Measurements from ENCODE around the gene IFRD2.
"Not testable (repeated sequence)": the region's sequence is repeated elsewhere in the genome, so short reads cannot be mapped to it uniquely, and the experiment has no call there.

The IFRD2 gene

DNA sequence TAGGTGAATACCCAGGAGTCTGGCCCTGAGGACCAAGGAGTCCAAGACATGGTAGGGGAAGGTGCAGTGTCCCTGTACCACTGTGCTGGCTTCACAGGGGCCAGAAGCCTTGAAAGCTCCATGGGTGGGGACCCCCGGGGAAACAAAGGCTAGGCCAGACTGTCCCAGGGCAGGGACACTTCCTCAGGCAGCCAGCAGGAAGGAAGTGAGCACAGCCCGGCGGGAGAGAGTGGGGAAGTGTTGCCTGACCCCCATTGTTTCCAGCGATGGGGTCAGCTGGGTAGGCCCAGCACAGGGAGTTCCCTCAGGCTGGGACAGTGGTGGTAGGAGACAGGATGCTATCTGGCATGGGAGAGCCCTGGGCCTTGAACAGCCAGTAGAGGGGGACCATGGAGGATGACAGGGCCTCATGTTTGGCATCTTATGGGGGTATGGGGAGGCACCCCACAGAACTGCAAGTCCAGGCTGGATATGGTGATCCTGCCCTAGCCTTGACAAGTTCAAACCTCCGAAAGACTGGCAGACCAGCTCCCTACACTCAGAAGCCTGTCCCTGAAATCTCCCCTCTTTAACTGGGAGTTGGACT is 31.5 kb upstream of the IFRD2 start:
- DNase-seq = no peak

DNA sequence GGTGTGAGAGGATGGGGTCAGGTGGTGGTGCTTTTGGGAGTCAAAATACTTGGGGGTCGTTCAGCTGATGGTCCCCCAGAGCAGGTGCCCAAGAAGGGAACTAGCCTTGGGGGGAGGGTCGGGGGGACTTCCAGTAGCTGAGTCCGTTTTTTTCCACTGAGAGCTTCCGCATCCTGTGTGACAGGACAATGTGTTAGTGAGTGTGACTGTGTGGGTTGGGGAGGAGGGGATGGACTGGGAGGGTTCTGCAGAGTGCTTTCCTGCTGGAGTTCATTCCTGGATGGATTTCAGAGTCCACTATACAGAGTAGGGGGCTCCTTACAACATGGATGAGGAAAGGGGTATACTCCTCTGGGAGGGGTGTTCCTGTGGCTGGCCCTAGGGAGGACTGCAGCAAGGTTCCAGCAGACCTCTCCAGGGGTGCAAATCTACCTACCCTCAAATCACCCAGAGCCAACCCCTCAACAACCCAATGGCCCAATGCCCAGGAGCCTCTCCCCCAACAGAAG is 30.9 kb upstream of the IFRD2 start:
- DNase-seq = no peak

DNA sequence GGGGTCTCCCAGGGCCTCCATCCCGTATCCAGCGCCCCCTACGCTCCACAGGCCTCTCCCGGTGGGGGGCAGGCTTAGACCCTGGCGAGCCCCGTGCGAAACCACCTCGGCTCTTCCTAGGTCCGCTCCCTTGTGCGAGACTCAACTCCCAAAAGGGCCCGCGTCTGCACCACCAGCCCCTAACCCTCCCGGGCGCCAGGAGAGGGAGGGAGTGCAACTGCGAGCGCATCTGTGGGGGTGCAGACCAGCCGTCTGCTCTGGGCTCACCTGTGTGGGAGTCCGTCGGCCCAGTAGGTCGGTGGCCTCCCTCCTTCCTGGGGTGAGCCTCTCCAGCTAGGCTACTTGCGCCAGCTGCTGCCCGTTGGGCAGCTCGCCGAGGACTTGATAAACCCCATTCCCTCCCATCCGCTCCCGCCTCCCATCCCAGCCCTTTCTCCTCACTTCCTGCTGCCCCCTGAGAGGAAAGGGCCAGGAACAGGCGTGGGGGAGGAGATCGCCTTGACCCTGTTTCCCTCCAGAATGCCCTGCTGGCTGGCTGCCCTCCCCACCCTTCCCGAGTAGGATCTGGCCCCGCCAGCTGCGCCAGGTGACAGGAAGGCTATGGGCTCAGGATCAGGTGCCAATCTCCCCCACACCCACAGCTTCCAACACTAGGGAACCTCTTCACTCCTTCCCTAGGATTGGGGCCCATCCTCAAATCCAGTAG is 30.3 kb upstream of the IFRD2 start, which contains the start of gene HYAL2:
Gene HYAL2, minus strand, starts transcription at position 360 of the 706 bp plus-strand sequence. CDS start 2,256 bp downstream, outside the sequence.
- no peak for DNase-seq

DNA sequence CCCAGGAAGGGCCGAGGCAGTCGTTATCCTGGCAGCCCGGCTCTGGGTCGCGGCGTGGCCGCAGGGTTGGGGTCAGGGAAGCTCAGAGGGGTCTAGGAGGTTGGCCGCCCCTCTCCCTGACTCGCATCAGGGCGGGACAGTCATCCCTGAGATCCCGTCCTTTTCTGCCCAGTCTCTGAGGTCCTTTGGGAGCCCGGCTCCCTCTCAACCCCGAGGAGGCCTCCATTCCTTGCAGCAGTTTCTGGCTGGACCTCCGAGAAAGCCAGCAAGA is 29.8 kb upstream of the IFRD2 start:
- no peak for DNase-seq

DNA sequence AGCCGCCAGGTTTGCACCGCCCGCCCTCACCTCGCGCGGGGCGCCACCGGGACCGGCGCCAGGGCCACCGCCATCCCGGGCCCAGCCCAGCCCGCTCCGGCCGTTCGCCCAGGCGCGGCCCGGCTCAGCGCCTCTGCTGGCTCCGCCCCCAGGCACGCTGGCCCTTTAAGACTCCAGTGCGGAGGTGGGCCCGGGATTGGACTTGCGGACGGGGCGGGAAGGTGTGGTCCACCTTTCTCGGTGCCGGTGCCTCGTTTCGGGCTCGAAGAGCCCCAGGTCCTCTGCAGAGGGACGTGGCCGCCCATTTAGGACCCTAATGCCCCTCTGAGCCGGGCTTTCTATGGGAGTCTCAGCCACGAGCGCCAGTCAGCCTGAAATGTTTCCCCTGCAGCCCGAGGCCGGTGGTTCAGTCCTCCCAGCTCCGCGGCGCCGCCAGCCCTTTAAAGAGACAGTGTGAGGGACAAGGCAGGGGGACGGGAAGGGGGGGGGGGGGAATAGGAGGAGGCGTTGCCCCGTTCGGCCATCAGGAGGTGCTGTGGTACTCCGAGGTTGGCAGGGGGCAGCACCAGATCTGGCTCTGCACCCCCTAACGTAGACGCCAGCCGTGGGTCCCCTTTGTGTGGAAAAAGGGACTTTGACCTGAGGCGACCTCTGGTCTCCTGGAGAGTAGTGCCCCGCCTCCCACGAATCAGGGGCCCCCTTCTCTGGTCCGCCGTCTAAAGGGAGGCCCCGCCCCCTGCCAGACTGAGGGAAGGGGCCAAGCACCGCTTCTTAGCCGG is 29.3 kb upstream of the IFRD2 start:
- DNase-seq = peak; percentile 88 to 90

DNA sequence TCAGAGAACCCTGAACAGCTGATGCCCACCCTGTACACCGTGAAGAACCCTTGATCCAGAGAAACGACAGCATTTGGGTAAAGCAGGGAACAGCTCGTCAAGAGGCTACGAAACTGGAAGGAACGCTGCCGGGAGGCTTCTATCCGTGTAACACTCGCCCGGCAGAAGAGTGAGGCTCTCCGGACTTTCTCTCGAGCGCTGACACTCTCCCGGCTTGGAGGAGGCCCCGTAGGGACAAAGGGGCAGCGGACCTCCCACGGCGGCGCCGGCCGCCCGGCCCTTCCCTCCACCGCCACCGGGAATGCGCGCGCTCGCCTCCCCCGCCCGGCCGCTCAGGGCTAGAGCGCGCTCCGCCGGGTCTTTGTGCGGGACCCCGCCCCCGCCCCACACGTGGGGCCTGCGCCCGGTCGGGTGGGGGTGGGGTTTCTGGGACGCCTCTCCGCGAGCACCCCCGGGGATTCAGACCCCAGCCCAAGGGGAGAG is 28.7 kb upstream of the IFRD2 start:
- DNase-seq = peak; percentile 48 to 58

DNA sequence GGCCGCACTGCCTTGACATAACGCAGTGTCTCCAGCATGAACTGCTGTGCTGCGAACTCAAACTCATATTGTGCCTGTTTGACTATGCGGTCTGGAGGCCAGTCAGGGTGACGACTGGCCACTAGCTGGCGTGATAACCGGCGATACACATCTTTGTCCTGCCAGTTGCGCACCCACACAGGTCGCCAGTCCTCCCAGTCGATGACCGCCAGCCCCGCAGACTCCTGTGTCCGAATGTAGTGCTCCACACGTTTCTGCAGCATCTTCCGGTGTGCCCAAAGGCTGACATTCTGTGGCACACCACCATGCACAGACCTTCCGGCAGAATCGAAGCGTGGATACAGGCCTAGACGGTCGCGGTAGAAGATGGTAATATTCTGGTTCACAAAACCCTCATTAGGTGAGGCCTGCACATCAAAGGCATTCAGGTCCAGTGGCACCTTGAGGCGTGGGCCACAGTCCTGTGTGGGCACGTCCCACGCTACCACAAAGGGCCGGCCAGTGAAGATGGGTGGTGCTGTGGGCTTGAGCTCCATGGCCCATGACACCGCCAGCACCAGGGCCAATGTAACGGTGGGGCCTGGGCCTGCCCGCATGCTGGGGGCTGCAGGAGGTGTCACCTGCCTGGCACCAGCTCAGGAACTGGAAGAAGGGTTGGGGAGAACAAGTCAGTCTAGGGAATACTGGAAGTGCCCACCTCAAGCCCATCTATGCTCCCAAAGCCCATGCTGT is 27.8 kb upstream of the IFRD2 start:
- DNase-seq = no peak

DNA sequence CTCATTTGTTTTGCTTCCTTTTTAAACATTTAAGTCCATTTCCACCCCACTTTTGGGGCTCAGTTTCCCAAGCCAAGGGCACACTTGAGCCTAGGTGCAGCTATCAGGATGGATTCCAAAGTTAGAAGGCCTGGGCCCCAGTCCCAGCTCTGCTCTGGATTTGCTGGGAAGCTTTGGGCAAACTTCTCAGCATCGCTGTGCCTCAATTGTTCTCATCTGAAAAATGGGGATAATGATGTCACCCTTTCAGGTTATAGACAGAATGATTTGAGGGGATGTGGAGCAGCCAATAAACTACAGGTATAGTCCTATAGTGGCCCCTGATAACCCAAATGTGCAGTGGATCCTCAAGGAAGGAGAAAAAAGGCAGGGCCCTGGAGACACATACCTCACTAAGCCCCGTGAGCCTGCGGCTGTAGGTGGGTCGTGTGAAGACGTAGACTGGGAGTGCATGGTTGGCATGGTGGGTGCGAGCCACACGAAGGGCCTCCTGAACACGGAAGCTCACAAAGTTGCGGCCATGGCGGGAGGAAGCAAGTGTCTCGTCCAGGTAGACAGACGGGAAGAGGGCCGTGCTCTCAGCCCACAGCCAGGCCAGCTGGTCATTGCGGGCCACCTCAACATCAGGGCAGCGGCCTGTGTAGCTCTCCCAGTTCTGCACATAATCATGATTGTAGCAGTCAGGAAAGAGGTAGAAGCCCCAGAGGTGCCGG is 27.1 kb upstream of the IFRD2 start:
- DNase-seq = no peak

DNA sequence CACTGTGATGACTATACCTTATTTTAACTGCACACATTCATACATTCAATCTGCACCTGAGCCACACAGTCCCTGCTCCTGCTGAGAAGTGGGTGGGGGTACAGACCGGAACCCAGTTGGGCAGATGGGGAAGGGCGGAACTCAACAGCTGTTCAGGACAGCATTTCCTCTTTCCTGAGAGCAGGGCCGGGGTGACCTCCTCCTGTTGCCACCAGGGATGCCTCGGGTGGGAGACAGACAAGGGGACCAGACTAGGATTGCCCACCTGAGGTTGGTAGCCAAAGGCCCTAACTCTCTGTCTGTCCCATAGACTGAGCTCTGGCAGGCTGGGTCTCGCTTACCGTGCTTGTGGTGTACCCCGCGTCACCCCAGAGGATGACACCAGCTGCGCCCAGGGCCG is 26.4 kb upstream of the IFRD2 start:
- no peak for DNase-seq

DNA sequence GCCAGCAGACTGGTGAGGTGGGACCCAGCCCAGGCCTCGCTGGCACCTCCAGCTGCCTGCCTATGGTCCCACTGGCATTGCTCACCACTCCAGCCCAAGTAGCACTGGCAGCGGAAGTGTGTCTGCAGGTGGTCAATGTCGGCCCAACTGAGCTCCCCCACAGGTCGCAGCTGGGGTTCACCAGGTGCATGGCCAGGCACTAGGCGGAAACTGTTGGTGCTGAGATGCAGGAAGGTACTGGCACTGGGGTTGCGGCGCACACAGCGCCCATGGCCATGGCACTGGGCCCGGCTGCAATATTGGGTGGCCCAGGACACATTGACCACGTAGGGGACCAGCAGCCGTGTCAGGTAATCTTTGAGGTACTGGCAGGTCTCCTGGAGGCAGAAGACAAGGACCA is 25.9 kb upstream of the IFRD2 start:
- DNase-seq = no peak

DNA sequence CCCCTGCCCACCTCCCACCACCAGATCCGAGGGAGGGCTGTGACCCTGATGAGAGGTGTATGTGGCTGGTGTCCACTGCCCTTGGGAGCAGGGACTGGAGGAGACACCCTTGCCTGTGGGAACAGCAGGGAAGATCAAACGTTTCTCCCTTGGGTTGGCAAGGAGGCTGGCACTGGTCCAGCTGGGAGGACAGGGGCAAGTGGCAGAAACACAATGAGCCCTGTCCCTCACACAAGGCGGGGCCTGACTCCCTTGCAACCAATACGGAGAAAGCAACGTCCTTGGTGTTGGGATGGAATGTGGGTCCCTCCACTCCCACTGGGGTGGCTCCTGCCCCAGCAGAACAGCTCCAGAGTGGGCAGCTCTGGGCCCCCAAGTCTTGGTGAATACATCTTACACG is 25.1 kb upstream of the IFRD2 start:
- no peak for DNase-seq

DNA sequence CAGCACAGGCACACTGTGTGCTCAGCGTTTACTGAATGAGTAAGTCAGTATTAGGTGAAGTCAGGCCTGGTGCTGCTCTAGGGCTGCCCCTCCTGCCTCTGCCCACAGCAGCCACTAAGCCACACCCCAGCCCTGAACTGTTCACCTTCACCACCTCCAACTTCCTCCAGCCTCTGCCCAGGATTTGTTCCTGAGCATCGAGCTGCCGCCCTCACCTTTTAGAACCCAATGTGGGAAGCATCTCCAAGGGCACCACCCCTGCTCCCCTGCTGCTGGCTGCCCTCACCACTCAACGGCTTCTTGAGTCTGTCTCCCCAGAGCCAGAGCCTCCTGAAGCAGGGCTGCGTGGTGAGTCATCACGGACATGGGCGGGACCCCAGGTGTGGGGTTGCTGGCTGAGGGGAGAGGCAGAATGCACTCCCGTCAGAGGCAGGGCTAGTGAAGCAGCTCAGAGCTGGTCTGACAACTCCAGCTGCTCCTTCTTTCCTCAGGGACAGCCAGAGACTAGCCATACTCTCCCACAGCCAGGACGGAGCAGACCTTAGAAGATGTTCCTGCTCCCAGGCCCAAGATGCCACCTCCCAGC is 24.5 kb upstream of the IFRD2 start:
- DNase-seq = no peak

DNA sequence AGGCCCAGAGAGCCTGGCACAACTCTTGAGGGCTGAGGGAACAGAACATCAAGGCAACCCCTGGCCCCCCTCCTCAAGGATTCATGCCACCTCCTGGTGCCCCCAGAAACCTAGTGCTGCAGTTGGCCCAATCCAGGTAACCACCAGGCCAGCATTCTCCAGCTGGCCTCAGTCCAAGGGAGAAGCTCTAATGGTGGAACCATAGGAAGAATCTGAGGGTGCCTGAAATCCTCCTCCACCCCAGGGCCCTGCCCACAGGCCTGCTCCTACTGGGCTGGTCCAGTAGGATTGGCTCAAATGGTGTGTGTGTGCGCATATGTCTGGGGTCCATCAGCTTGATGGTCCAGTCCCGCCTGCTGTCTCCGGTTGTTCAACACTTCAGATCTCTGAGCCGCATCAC is 22.6 kb upstream of the IFRD2 start:
- no peak for DNase-seq

DNA sequence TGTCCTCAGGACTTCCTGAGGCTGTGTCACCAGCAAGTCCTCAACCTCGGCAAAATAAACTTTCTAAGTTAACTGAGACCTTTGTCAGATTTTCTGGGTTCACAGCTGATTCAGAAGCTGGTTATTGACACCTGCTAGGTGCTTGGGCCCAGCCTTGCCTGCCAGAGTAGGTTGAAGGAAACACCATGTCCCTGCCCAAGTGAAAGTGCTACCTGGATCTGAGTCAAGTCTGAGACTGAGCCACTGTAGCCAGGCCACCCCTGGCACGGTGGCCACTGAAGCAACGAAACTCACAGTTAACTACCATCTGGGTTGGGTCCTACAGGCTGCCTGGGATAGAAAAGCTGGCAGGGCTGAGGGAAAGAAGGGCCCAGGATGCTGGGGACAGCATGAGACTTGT is 22.1 kb upstream of the IFRD2 start:
- no peak for DNase-seq

DNA sequence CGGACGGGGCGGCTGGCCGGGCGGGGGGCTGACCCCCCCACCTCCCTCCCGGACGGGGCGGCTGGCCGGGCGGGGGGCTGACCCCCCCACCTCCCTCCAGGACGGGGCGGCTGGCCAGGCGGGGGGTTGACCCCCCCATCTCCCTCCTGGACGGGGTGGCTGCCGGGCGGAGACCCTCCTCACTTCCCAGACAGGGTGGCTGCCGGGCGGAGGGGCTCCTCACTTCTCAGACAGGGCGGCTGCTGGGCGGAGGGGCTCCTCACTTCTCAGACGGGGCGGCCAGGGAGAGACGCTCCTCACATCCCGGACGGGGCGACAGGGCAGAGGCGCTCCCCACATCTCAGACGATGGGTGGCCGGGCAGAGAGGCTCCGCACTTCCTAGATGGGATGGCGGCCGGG is 19.8 kb upstream of the IFRD2 start:
- not testable (repeated sequence) for DNase-seq

DNA sequence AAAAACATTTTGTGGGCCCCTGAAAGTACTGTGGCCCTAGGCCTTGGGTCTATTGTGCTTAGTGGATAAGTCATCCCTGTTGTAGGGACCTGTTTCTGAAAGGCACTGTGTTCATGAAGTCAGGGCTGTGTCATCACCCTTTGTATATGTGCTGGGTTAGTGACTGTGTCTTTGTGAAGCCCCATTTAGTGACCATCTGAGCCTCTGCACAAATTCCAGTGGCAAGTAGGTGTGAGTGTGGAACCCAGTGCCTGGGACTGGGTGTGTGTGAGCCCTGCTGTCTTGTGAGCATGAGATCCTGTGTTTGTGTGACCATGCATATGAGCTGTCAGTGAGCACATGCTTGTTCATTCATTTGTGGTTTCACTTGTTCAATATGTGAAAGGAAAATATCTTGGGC is 12.4 kb upstream of the IFRD2 start:
- DNase-seq = no peak

DNA sequence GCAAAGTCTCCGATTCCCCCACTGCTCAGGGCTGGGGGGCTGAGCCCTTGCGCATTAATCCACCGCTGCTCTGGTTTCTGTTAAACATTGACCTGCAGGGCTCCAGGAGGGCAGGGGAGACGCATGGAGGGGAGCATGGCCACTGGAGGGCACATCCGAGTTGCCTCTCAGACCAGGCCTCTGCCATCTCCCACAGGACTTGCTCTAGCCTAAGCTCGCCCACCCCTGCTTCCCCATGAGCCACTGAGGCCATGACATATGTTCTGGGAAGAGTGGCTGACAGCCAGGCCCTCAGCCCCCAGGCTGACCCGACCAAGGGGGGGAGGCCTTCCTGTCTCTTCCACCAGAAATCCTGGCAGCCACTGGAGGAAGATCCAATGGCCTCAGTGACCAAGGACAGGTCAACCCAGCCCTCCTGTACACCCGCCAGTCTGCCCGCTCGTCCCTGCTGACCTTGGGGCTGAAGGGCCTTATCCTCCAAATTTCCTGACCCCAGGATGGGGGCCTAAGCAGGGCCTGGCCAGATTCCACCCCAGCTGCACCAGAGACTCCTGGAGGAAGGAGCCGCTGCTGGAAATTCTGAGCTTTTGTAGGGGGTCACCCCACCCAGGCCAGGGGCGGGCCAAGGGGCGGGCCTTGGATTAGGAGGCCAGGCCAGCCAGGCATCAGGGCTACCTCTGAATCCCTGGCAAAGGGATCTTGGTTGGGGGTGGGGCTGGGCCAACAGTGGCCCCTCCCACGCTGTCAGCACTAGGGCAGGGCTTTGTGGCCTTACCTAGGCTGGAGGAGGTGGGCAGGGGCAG is 11.0 kb upstream of the IFRD2 start, which contains the start of gene HYAL1:
Gene HYAL1, minus strand, starts transcription at position 562 of the 803 bp plus-strand sequence. CDS start 618 bp downstream, outside the sequence.
- no peak for DNase-seq

DNA sequence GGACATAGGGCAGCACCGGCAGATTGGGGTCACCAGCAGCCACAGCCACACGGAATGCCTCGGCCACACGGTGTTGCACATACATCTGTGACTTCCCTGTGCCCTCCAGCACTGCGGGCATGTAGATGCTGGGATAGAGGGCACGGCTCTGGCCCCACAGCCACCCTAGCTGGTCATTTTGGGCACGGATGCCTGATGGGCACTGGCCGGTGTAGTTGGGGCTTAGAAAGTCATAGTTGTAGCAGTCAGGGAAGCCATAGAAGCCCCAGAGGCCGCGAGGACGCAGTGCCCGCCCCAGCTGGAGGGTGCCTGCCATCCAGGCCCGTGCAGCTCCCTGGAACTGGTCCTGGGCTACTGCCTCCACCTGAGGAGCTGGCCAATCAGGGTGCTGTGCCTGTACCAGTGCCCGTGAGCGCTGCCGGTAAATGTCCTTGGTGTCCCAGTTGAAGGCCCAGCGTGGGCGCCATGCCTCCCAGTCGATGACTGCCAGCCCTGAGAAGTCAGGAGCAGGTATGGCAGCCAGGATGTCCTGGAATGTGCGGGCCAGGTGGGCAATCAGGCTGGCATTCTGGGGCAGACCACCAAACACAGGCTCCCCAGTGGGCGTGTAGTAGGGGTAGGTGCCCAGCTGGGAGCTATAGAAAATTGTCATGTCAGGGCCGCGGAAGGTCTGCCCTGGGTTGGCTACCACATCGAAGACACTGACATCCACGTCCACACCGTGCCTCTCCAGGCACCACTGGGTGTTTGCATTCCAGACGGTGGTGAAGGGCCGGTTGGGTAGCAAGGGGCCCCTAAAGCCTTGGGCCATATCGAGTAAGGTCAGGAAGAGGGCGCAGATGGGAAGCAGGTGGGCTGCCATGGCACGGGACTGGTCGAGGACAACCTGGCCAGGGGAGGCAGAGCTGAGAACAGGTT is 10.1 kb upstream of the IFRD2 start:
- DNase-seq = no peak

DNA sequence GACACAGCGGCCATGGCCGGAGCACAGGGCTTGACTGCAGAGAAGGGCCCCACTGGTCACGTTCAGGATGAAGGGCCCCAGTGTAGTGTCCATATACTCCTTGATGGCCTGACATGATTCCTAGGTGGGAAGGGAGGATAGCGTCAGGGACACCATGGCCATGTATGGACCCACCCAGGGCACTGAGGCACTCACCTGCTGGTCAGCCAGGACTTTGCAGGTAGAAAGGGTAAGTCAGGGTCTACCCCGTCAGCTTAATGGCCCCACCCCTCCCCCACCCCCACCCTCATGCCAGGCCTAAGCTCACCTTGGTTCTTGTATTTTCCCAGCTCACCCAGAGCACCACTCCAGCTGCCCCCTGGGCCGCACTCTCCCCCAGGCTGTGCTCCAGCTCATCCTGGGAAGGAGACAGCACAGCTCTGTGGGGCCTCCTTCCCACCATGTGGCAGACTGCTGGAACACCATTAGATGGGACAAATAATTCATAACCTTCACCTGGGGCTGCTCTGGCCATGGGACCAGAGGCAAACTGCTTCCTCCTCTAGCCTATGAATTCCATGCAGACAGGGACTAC is 8.5 kb upstream of the IFRD2 start:
- DNase-seq = no peak
